Measurements from ENCODE around the gene FOXO6.

- TF ChIP-seq MAX (CRISPR knock-in tag; IDR thresholded peaks at IDR 0.05) (no peak), TCF7 (CRISPR knock-in tag; IDR thresholded peaks at IDR 0.05; ENCODE audit: low read depth) (no peak), FOXP4 (CRISPR knock-in tag; IDR thresholded peaks at IDR 0.05) (no peak), ATF3 (CRISPR knock-in tag; conservative IDR thresholded peaks at IDR 0.05) (no peak), ATF1 (CRISPR knock-in tag; IDR thresholded peaks at IDR 0.05) (no peak)
- TF ChIP-seq, protein P1, sequence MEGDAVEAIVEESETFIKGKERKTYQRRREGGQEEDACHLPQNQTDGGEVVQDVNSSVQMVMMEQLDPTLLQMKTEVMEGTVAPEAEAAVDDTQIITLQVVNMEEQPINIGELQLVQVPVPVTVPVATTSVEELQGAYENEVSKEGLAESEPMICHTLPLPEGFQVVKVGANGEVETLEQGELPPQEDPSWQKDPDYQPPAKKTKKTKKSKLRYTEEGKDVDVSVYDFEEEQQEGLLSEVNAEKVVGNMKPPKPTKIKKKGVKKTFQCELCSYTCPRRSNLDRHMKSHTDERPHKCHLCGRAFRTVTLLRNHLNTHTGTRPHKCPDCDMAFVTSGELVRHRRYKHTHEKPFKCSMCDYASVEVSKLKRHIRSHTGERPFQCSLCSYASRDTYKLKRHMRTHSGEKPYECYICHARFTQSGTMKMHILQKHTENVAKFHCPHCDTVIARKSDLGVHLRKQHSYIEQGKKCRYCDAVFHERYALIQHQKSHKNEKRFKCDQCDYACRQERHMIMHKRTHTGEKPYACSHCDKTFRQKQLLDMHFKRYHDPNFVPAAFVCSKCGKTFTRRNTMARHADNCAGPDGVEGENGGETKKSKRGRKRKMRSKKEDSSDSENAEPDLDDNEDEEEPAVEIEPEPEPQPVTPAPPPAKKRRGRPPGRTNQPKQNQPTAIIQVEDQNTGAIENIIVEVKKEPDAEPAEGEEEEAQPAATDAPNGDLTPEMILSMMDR (IDR thresholded peaks at IDR 0.05), result no peak
- TF ChIP-seq, protein P2, sequence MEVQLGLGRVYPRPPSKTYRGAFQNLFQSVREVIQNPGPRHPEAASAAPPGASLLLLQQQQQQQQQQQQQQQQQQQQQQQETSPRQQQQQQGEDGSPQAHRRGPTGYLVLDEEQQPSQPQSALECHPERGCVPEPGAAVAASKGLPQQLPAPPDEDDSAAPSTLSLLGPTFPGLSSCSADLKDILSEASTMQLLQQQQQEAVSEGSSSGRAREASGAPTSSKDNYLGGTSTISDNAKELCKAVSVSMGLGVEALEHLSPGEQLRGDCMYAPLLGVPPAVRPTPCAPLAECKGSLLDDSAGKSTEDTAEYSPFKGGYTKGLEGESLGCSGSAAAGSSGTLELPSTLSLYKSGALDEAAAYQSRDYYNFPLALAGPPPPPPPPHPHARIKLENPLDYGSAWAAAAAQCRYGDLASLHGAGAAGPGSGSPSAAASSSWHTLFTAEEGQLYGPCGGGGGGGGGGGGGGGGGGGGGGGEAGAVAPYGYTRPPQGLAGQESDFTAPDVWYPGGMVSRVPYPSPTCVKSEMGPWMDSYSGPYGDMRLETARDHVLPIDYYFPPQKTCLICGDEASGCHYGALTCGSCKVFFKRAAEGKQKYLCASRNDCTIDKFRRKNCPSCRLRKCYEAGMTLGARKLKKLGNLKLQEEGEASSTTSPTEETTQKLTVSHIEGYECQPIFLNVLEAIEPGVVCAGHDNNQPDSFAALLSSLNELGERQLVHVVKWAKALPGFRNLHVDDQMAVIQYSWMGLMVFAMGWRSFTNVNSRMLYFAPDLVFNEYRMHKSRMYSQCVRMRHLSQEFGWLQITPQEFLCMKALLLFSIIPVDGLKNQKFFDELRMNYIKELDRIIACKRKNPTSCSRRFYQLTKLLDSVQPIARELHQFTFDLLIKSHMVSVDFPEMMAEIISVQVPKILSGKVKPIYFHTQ (CRISPR knock-in tag; IDR thresholded peaks at IDR 0.05), result no peak
These were observed 19.3 kb upstream of the FOXO6 start for GRCh38 chr1:41341772-41342562.
